Measurements from ENCODE around the gene SH2D7.

DNA sequence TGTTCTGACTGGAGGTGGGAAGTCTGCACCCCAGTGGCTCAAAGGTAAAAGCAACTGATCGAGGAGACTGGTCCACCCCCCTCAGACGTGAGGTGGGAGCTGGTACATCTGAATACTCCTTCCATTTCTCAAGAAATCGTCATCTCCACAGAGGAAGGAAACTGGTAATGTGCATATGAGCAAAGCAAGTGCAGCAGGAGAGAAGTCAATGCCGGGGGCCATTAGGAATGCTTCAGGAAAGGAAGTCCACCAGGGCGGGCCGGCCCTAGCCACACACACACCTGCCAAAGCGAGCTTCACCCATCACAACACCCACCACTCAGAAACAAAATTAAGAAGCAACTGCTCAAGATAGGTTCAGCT is 23.3 kb upstream of the SH2D7 start:
- no peak for TF ChIP-seq POLR2A (IDR thresholded peaks at IDR 0.05; ENCODE audit: low read depth, low read length)
- TF ChIP-seq EZH2 (IDR thresholded peaks at IDR 0.05; ENCODE audit: borderline replicate concordance, low read depth, low read length, severe bottlenecking), result no peak
